LNCAP (cell line): ENCODE results near the gene PAPPA.

Experiments
- TF ChIP-seq, protein P1 (sequence below): fragments of 450-650 bp; IDR thresholded peaks from 2 replicates; pipeline ENCODE4 v1.5.1; 2017; ENCODE audit warnings: mild to moderate bottlenecking

Gene PAPPA

DNA sequence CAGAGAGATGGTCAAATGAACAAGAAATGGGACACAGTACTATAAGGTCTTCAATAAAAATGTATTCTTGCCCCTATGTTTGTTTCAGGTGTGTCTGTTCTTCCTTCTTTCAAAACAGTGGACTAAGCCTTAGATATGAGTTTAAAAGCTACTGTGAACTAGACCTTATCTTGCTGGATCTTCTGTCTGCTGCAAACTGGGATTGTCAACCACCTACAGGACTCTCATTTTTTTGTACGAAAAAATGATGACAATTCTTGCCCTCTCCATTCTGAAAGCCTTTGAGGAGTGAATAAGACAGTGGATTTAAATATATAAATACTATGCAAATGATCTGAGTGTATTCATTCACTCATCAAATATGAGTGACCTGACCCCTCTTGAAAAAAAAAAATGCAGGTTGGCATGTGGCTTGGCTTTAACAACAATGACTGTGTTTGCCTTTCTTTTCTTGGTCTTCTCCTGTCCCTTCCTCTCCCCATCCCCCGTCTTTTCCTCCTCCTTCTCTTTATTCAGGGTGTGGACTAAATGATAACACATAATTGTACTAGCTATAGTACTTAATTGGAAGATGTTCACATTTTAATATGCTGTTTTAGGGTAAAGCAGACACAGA lies 298.0 kb downstream of the PAPPA start:
- TF ChIP-seq, protein P1, sequence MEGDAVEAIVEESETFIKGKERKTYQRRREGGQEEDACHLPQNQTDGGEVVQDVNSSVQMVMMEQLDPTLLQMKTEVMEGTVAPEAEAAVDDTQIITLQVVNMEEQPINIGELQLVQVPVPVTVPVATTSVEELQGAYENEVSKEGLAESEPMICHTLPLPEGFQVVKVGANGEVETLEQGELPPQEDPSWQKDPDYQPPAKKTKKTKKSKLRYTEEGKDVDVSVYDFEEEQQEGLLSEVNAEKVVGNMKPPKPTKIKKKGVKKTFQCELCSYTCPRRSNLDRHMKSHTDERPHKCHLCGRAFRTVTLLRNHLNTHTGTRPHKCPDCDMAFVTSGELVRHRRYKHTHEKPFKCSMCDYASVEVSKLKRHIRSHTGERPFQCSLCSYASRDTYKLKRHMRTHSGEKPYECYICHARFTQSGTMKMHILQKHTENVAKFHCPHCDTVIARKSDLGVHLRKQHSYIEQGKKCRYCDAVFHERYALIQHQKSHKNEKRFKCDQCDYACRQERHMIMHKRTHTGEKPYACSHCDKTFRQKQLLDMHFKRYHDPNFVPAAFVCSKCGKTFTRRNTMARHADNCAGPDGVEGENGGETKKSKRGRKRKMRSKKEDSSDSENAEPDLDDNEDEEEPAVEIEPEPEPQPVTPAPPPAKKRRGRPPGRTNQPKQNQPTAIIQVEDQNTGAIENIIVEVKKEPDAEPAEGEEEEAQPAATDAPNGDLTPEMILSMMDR, result no peak
